Trophoblast cell (in vitro differentiated cells and primary cell): ENCODE measurements around the gene BDH1.

ENCODE experiments used
- DNase-seq, 2 donors: peaks; one replicate each; pipeline ENCODE4 v3.0.0-alpha.2; 2016
- H2AFZ ChIP-seq: 2 replicates; pipeline ENCODE4 v1.6.1; 2013; ENCODE audit warnings: low read length, moderate library complexity, mild to moderate bottlenecking; ENCODE audit not compliant: insufficient read depth, poor library complexity
- H2AK5ac ChIP-seq: 2 replicates; pipeline ENCODE4 v1.6.1; 2013; ENCODE audit warnings: mild to moderate bottlenecking, low read length
- H2BK120ac ChIP-seq: 2 replicates; pipeline ENCODE4 v1.6.1; 2013; ENCODE audit warnings: low read length, mild to moderate bottlenecking, moderate library complexity; ENCODE audit not compliant: insufficient read depth, poor library complexity
- H2BK12ac ChIP-seq: 2 replicates; pipeline ENCODE4 v1.6.1; 2013; ENCODE audit warnings: mild to moderate bottlenecking, low read length, moderate library complexity
- H2BK5ac ChIP-seq: 2 replicates; pipeline ENCODE4 v1.6.1; 2013; ENCODE audit warnings: low read length, low read depth, moderate library complexity, mild to moderate bottlenecking; ENCODE audit not compliant: poor library complexity
- H3K14ac ChIP-seq: 2 replicates; pipeline ENCODE4 v1.6.1; 2013; ENCODE audit warnings: mild to moderate bottlenecking, low read length
- H3K18ac ChIP-seq: 2 replicates; pipeline ENCODE4 v1.6.1; 2013; ENCODE audit warnings: mild to moderate bottlenecking, low read length
- H3K23ac ChIP-seq: 2 replicates; pipeline ENCODE4 v1.6.1; 2013; ENCODE audit warnings: low read length
- H3K27ac ChIP-seq: 2 replicates; pipeline ENCODE4 v1.5.1; 2013; ENCODE audit warnings: low read depth, mild to moderate bottlenecking, inconsistent platforms, low read length, moderate library complexity
- H3K27me3 ChIP-seq: 2 replicates; pipeline ENCODE4 v1.6.1; 2013; ENCODE audit warnings: inconsistent platforms, mild to moderate bottlenecking, low read length, moderate library complexity; ENCODE audit not compliant: insufficient read depth
- H3K36me3 ChIP-seq, 2 experiments: 1 replicate in 1 of 2; 2 replicates in 1 of 2; pipeline ENCODE4 v1.6.1; 2013; ENCODE audit warnings: low read length in 2 of 2, mild to moderate bottlenecking in 2 of 2, moderate library complexity in 1 of 2; ENCODE audit not compliant: insufficient read depth in 2 of 2, control insufficient read depth in 1 of 2
- H3K4ac ChIP-seq: 2 replicates; pipeline ENCODE4 v1.6.1; 2013; ENCODE audit warnings: low read depth, mild to moderate bottlenecking, low read length, moderate library complexity
- H3K4me1 ChIP-seq, 2 experiments: 1 replicate in 1 of 2; 2 replicates in 1 of 2; pipeline ENCODE4 v1.6.1; 2013; ENCODE audit warnings: low read length in 2 of 2, mild to moderate bottlenecking in 2 of 2, moderate library complexity in 1 of 2; ENCODE audit not compliant: insufficient read depth in 2 of 2, control insufficient read depth in 1 of 2
- H3K4me2 ChIP-seq: 2 replicates; pipeline ENCODE4 v1.6.1; 2013; ENCODE audit warnings: inconsistent platforms, mild to moderate bottlenecking, low read length, moderate library complexity
- H3K4me3 ChIP-seq: 2 replicates; pipeline ENCODE4 v1.5.1; 2013; ENCODE audit warnings: mild to moderate bottlenecking, low read depth, low read length, inconsistent platforms
- H3K79me1 ChIP-seq: one replicate; pipeline ENCODE4 v1.6.1; 2013; ENCODE audit warnings: low read length
- H3K79me2 ChIP-seq: 2 replicates; pipeline ENCODE4 v1.6.1; 2013; ENCODE audit warnings: low read length, mild to moderate bottlenecking; ENCODE audit not compliant: control insufficient read depth, insufficient read depth, poor library complexity
- H3K9ac ChIP-seq: 2 replicates; pipeline ENCODE4 v1.6.1; 2013; ENCODE audit warnings: mild to moderate bottlenecking, low read length
- H3K9me3 ChIP-seq: 2 replicates; pipeline ENCODE4 v1.6.1; 2013; ENCODE audit warnings: low read depth, mild to moderate bottlenecking, control low read depth, inconsistent platforms, low read length; ENCODE audit not compliant: insufficient read depth
- H4K12ac ChIP-seq: 2 replicates; pipeline ENCODE4 v1.6.1; 2013; ENCODE audit warnings: low read depth, mild to moderate bottlenecking, low read length, moderate library complexity
- H4K8ac ChIP-seq: 2 replicates; pipeline ENCODE4 v1.6.1; 2013; ENCODE audit warnings: low read depth, mild to moderate bottlenecking, low read length, moderate library complexity
- H4K91ac ChIP-seq: one replicate; pipeline ENCODE4 v1.6.1; 2013; ENCODE audit warnings: low read depth, mild to moderate bottlenecking, low read length, moderate library complexity
- WGBS: extraction: QIAGEN DNeasy Blood & Tissue Kit; methylation state at CpG from one replicate; pipeline ENCODE4 v1.1.7; 2013; ENCODE audit warnings: missing lambda C conversion rate; ENCODE audit not compliant: insufficient read length, insufficient coverage; ENCODE audit errors: extremely low coverage; 5-methylcytosine and 5-hydroxymethylcytosine counted together

The BDH1 gene

GRCh38 chr3:197490098-197491058, 65.4 kb downstream of the BDH1 start:
- H3K4me3 ChIP-seq, result no peak overlapping the region
- H3K27me3 ChIP-seq, result no peaks in the 10 kb centered on the region
- DNase-seq, result peak; percentile 43 to 53
- peak overlapping the region; percentile 54 for H2BK120ac ChIP-seq
- H4K8ac ChIP-seq, result no peak overlapping the region
- no peak overlapping the region for H3K18ac ChIP-seq
- H3K79me2 ChIP-seq, result no peaks in the 10 kb centered on the region
- no peak overlapping the region for H4K91ac ChIP-seq
- peaks cover 6% of the 10 kb centered on the region for H3K79me1 ChIP-seq
- H3K9ac ChIP-seq, result no peak overlapping the region
- no peak overlapping the region for H3K23ac ChIP-seq
- WGBS, result no CpG with 5 or more reads among the region's 13 CpGs
- no peak overlapping the region for H3K4ac ChIP-seq
- H3K9me3 ChIP-seq, result no peaks in the 10 kb centered on the region
- peak overlapping the region; percentile 37 for H3K27ac ChIP-seq
- H3K4me1 ChIP-seq, result peaks cover 15 to 22% of the 10 kb centered on the region in 2 experiments
- H4K12ac ChIP-seq, result no peak overlapping the region
- no peak overlapping the region for H2AK5ac ChIP-seq
- H2AFZ ChIP-seq, result no peak overlapping the region
- no peaks in the 10 kb centered on the region for H3K36me3 ChIP-seq
- H3K14ac ChIP-seq, result no peak overlapping the region
- no peak overlapping the region for H2BK5ac ChIP-seq
- no peak overlapping the region for H2BK12ac ChIP-seq
- no peak overlapping the region for H3K4me2 ChIP-seq

GRCh38 chr3:197487911-197488391, 67.8 kb downstream of the BDH1 start:
- Histone ChIP-seq H3K9ac (no peak overlapping the region), H3K27ac (peak overlapping the region; percentile 49), H2AFZ (no peak overlapping the region), H3K14ac (no peak overlapping the region), H2AK5ac (no peak overlapping the region), H3K79me1 (peaks cover 4% of the 10 kb centered on the region), H3K4me3 (no peak overlapping the region), H3K79me2 (no peaks in the 10 kb centered on the region), H4K91ac (no peak overlapping the region), H3K23ac (no peak overlapping the region), H3K36me3 (no peaks in the 10 kb centered on the region), H2BK120ac (no peak overlapping the region), H2BK5ac (no peak overlapping the region), H3K9me3 (no peaks in the 10 kb centered on the region), H4K8ac (no peak overlapping the region), H3K4me1 (peaks cover 15 to 26% of the 10 kb centered on the region in 2 experiments), H3K27me3 (no peaks in the 10 kb centered on the region), H3K18ac (no peak overlapping the region), H4K12ac (no peak overlapping the region), H3K4ac (no peak overlapping the region), H3K4me2 (no peak overlapping the region), H2BK12ac (no peak overlapping the region)
- peak; percentile 63 to 65 for DNase-seq
- no CpG with 5 or more reads among the region's 8 CpGs for WGBS

- Histone ChIP-seq H2BK120ac (no peak overlapping the region), H3K27ac (no peak overlapping the region), H3K27me3 (no peaks in the 10 kb centered on the region), H3K9me3 (no peaks in the 10 kb centered on the region), H2AFZ (no peak overlapping the region), H3K4me3 (no peak overlapping the region), H3K23ac (no peak overlapping the region), H4K12ac (no peak overlapping the region), H3K4ac (no peak overlapping the region), H3K9ac (no peak overlapping the region), H2BK12ac (peak overlapping the region; percentile 6), H3K79me1 (peaks cover 4% of the 10 kb centered on the region), H2AK5ac (no peak overlapping the region), H4K8ac (no peak overlapping the region), H3K14ac (no peak overlapping the region), H4K91ac (peak overlapping the region; percentile 7), H2BK5ac (no peak overlapping the region), H3K4me2 (no peak overlapping the region), H3K18ac (no peak overlapping the region), H3K36me3 (no peaks in the 10 kb centered on the region), H3K4me1 (peaks cover 15 to 24% of the 10 kb centered on the region in 2 experiments), H3K79me2 (no peaks in the 10 kb centered on the region)
- DNase-seq, result no peak
- no CpG with 5 or more reads among the region's 1 CpG for WGBS
Observed at GRCh38 chr3:197486861-197487260, 68.9 kb downstream of the BDH1 start.

DNA sequence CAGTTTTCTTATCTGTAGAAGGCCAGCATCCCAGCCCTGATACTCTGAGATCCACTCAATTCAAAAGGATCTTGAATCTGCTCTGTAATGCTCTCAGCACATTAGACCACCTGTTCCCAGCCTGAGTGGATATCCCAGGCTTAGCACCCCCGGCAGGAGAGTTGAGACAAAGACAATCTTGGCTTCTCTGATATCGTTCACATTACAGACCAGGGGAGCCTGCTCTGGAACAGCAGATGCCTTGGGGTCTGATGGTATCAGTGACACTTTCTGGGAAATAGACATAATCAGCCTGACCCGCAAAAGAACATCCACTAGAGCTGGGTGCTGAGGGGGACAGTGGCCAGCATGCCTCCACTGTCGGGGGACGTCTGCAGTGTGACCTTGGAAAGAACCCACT, 70.6 kb downstream of the BDH1 start:
- H2BK5ac ChIP-seq, result no peak overlapping the region
- H2BK120ac ChIP-seq, result no peak overlapping the region
- H3K4me1 ChIP-seq, result peaks cover 7 to 18% of the 10 kb centered on the region in 2 experiments
- H3K9ac ChIP-seq, result no peak overlapping the region
- H3K79me1 ChIP-seq, result peaks cover 4% of the 10 kb centered on the region
- no peak overlapping the region for H3K18ac ChIP-seq
- DNase-seq, result no peak
- no peak overlapping the region for H3K14ac ChIP-seq
- no peak overlapping the region for H2AFZ ChIP-seq
- H3K36me3 ChIP-seq, result no peaks in the 10 kb centered on the region
- H4K91ac ChIP-seq, result no peak overlapping the region
- no CpG with 5 or more reads among the region's 5 CpGs for WGBS
- H2AK5ac ChIP-seq, result no peak overlapping the region
- H3K23ac ChIP-seq, result no peak overlapping the region
- H3K4me2 ChIP-seq, result no peak overlapping the region
- H3K4ac ChIP-seq, result no peak overlapping the region
- no peak overlapping the region for H4K12ac ChIP-seq
- no peak overlapping the region for H2BK12ac ChIP-seq
- H3K4me3 ChIP-seq, result no peak overlapping the region
- no peaks in the 10 kb centered on the region for H3K79me2 ChIP-seq
- no peak overlapping the region for H4K8ac ChIP-seq
- no peaks in the 10 kb centered on the region for H3K27me3 ChIP-seq
- H3K27ac ChIP-seq, result no peak overlapping the region
- H3K9me3 ChIP-seq, result no peaks in the 10 kb centered on the region
